ENCODE data around the gene GSN.

The GSN gene

GRCh38 chr9:121336665-121337064 lies 68.7 kb downstream of the GSN start:
- Histone ChIP-seq H3K4me3 (ENCODE audit: low read depth in 1 of 2, low read length in 2 of 2) (no peak overlapping the region), H3K27me3 (ENCODE audit: control insufficient read depth in 1 of 2, insufficient read depth in 2 of 2, low read length in 2 of 2) (no peaks in the 10 kb centered on the region), H3K36me3 (ENCODE audit: insufficient read depth, low read length) (peaks cover 83% of the 10 kb centered on the region), H3K4me1 (ENCODE audit: insufficient read depth, low read length) (peaks cover 7% of the 10 kb centered on the region), H3K27ac (ENCODE audit: low read depth, low read length) (no peak overlapping the region), H3K9me3 (ENCODE audit: low read length) (no peaks in the 10 kb centered on the region), H3K9ac (ENCODE audit: low read length) (no peak overlapping the region)

DNA sequence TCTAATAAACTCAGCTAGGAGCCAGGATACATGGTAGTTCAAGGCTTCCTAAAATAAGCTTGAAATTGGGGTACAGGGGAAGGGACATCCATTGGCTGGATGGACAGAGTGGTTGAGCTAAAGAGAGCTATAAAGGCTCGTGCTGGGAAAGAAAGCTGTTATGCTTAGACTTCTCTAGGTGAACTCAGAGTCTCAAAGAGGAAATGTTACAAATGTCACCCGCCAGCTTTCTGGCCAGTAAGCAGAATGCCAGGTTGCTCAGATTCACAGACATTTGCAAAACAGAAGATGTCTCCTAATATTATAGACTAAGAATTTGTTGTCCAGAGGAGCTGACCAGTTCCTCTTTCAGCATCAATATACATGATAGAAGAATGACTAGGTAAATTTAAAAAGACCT lies 71.5 kb downstream of the GSN start:
- Histone ChIP-seq H3K9me3 (ENCODE audit: low read length) (no peaks in the 10 kb centered on the region), H3K4me3 (ENCODE audit: low read depth in 1 of 2, low read length in 2 of 2) (no peak overlapping the region), H3K9ac (ENCODE audit: low read length) (no peak overlapping the region), H3K27me3 (ENCODE audit: control insufficient read depth in 1 of 2, insufficient read depth in 2 of 2, low read length in 2 of 2) (no peaks in the 10 kb centered on the region), H3K4me1 (ENCODE audit: insufficient read depth, low read length) (peaks cover 19% of the 10 kb centered on the region), H3K27ac (ENCODE audit: low read depth, low read length) (no peak overlapping the region), H3K36me3 (ENCODE audit: insufficient read depth, low read length) (peaks cover 72% of the 10 kb centered on the region)

DNA sequence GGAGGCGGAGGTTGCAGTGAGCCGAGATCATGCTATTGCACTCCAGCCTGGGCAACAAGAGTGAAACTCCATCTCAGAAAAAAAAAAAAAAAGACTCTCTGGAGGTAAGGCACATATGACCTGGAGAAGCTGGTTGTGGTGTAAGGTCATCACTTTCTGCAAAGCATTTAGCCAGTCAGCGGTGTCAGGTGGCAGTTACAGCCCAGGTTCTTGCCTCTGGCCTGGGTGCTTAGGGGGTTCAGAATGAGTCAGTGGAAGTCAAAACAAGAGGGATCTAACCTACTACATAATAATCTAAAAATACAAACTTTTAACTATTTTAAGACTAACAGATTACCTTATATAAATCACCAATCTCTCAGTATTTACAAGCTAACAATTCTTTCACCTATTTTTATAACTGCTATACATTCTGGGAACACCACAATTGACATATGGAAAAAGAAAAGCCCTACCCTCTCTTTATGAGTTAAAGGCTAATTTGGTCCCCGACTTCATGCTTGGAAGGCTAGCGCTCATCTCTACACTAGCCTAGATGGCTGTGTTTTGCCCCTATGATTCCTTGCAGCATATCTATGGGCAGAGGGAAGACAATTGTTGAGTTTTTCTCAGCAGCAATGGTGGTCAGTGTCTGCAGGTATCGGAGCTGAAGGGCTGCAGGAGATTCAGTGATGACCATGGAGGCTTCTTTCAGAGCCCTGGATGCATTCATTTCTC lies 72.9 kb downstream of the GSN start:
- Histone ChIP-seq H3K4me1 (ENCODE audit: insufficient read depth, low read length) (peaks cover 29% of the 10 kb centered on the region), H3K4me3 (ENCODE audit: low read depth in 1 of 2, low read length in 2 of 2) (no peak overlapping the region), H3K9ac (ENCODE audit: low read length) (no peak overlapping the region), H3K27ac (ENCODE audit: low read depth, low read length) (peak overlapping the region; percentile 26), H3K27me3 (ENCODE audit: control insufficient read depth in 1 of 2, insufficient read depth in 2 of 2, low read length in 2 of 2) (no peaks in the 10 kb centered on the region), H3K36me3 (ENCODE audit: insufficient read depth, low read length) (peaks cover 60% of the 10 kb centered on the region), H3K9me3 (ENCODE audit: low read length) (no peaks in the 10 kb centered on the region)

DNA sequence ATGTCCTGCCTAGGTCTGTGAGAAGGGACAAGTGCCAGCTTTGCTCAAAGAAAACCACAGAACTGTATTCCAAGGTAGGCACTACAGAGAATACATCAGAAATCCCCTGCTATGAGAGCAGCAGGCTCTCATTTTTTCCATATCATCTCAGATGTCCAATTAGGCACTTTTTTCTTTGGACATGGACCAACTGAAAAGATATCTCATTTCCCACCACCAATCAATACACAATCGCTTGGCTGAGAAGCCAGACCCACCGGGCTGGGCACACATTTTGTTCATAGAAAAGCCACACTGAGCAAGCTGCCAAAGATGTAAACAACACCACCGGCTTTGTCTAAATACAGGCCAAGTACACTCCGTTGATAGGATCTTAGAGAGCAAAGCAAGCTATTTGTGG lies 76.2 kb downstream of the GSN start:
- H3K9ac ChIP-seq (ENCODE audit: low read length), result no peak overlapping the region
- no peaks in the 10 kb centered on the region for H3K9me3 ChIP-seq (ENCODE audit: low read length)
- peak overlapping the region; percentile 28 for H3K27ac ChIP-seq (ENCODE audit: low read depth, low read length)
- no peak overlapping the region for H3K4me3 ChIP-seq (ENCODE audit: low read depth in 1 of 2, low read length in 2 of 2)
- H3K36me3 ChIP-seq (ENCODE audit: insufficient read depth, low read length), result peaks cover 64% of the 10 kb centered on the region
- H3K27me3 ChIP-seq (ENCODE audit: control insufficient read depth in 1 of 2, insufficient read depth in 2 of 2, low read length in 2 of 2), result no peaks in the 10 kb centered on the region
- peaks cover 54% of the 10 kb centered on the region for H3K4me1 ChIP-seq (ENCODE audit: insufficient read depth, low read length)

DNA sequence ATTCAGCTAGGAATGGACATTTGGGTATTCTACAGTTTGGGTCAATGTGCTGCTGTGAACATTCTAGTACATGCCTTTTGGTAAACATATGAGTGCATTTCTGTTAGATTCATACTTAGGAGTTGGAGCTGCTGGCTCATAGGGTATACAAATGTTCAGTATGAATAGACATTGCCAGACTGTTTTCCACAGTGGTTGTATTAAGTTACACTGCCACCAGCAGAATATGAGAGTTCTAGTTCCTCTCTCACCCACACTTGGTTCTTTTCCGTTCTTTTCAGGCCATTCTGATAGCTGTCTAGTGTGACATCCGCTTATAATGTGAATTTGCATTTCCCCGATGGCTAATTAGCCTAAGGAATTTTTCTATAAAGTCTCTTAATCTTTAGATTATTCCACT lies 77.1 kb downstream of the GSN start:
- peaks cover 61% of the 10 kb centered on the region for H3K36me3 ChIP-seq (ENCODE audit: insufficient read depth, low read length)
- peak overlapping the region; percentile 60 for H3K27ac ChIP-seq (ENCODE audit: low read depth, low read length)
- H3K4me3 ChIP-seq (ENCODE audit: low read depth in 1 of 2, low read length in 2 of 2), result no peak overlapping the region

GRCh38 chr9:121348221-121348620 lies 80.3 kb downstream of the GSN start:
- peak overlapping the region; percentile 46 for H3K27ac ChIP-seq (ENCODE audit: low read depth, low read length)

More for the DNA sequence above, 77.1 kb downstream of the GSN start:
- Histone ChIP-seq H3K4me1 (ENCODE audit: insufficient read depth, low read length) (peaks cover 61% of the 10 kb centered on the region), H3K27me3 (ENCODE audit: control insufficient read depth in 1 of 2, insufficient read depth in 2 of 2, low read length in 2 of 2) (no peaks in the 10 kb centered on the region), H3K9ac (ENCODE audit: low read length) (no peak overlapping the region), H3K9me3 (ENCODE audit: low read length) (no peaks in the 10 kb centered on the region)

GRCh38 chr9:121349009-121349408 lies 81.0 kb downstream of the GSN start:
- peaks cover 52% of the 10 kb centered on the region for H3K36me3 ChIP-seq (ENCODE audit: insufficient read depth, low read length)
- H3K4me3 ChIP-seq (ENCODE audit: low read depth in 1 of 2, low read length in 2 of 2), result no peak overlapping the region
- no peaks in the 10 kb centered on the region for H3K9me3 ChIP-seq (ENCODE audit: low read length)
- H3K27ac ChIP-seq (ENCODE audit: low read depth, low read length), result peak overlapping the region; percentile 31
- H3K27me3 ChIP-seq (ENCODE audit: control insufficient read depth in 1 of 2, insufficient read depth in 2 of 2, low read length in 2 of 2), result no peaks in the 10 kb centered on the region
- H3K4me1 ChIP-seq (ENCODE audit: insufficient read depth, low read length), result peaks cover 87% of the 10 kb centered on the region
- H3K9ac ChIP-seq (ENCODE audit: low read length), result no peak overlapping the region

More at GRCh38 chr9:121348221-121348620, 80.3 kb downstream of the GSN start:
- H3K4me3 ChIP-seq (ENCODE audit: low read depth in 1 of 2, low read length in 2 of 2), result no peak overlapping the region
- peaks cover 84% of the 10 kb centered on the region for H3K4me1 ChIP-seq (ENCODE audit: insufficient read depth, low read length)
- peaks cover 45% of the 10 kb centered on the region for H3K36me3 ChIP-seq (ENCODE audit: insufficient read depth, low read length)
- H3K9ac ChIP-seq (ENCODE audit: low read length), result no peak overlapping the region
- no peaks in the 10 kb centered on the region for H3K27me3 ChIP-seq (ENCODE audit: control insufficient read depth in 1 of 2, insufficient read depth in 2 of 2, low read length in 2 of 2)
- H3K9me3 ChIP-seq (ENCODE audit: low read length), result no peaks in the 10 kb centered on the region

- Histone ChIP-seq H3K4me1 (ENCODE audit: insufficient read depth, low read length) (peaks cover 80% of the 10 kb centered on the region), H3K27ac (ENCODE audit: low read depth, low read length) (peak overlapping the region; percentile 91), H3K9ac (ENCODE audit: low read length) (no peak overlapping the region)
Measured at GRCh38 chr9:121350036-121350435, 82.1 kb downstream of the GSN start.

GRCh38 chr9:121350993-121351561 lies 83.1 kb downstream of the GSN start:
- peak overlapping the region; percentile 91 for H3K27ac ChIP-seq (ENCODE audit: low read depth, low read length)
- no peaks in the 10 kb centered on the region for H3K9me3 ChIP-seq (ENCODE audit: low read length)
- H3K4me1 ChIP-seq (ENCODE audit: insufficient read depth, low read length), result peaks cover 81% of the 10 kb centered on the region
- H3K9ac ChIP-seq (ENCODE audit: low read length), result peak overlapping the region; percentile 4
- peak overlapping the region in 1 of 2 donors; percentile 0 for H3K4me3 ChIP-seq (ENCODE audit: low read depth in 1 of 2, low read length in 2 of 2)
- H3K36me3 ChIP-seq (ENCODE audit: insufficient read depth, low read length), result peaks cover 61% of the 10 kb centered on the region
- H3K27me3 ChIP-seq (ENCODE audit: control insufficient read depth in 1 of 2, insufficient read depth in 2 of 2, low read length in 2 of 2), result no peaks in the 10 kb centered on the region

More at GRCh38 chr9:121350036-121350435, 82.1 kb downstream of the GSN start:
- no peak overlapping the region for H3K4me3 ChIP-seq (ENCODE audit: low read depth in 1 of 2, low read length in 2 of 2)
- H3K9me3 ChIP-seq (ENCODE audit: low read length), result no peaks in the 10 kb centered on the region
- H3K36me3 ChIP-seq (ENCODE audit: insufficient read depth, low read length), result peaks cover 55% of the 10 kb centered on the region
- H3K27me3 ChIP-seq (ENCODE audit: control insufficient read depth in 1 of 2, insufficient read depth in 2 of 2, low read length in 2 of 2), result no peaks in the 10 kb centered on the region

GRCh38 chr9:121353241-121354061 lies 85.5 kb downstream of the GSN start:
- H3K4me3 ChIP-seq (ENCODE audit: low read depth in 1 of 2, low read length in 2 of 2), result no peak overlapping the region
- peaks cover 69% of the 10 kb centered on the region for H3K4me1 ChIP-seq (ENCODE audit: insufficient read depth, low read length)

GRCh38 chr9:121354141-121354540 lies 86.2 kb downstream of the GSN start:
- Histone ChIP-seq H3K9me3 (ENCODE audit: low read length) (no peaks in the 10 kb centered on the region), H3K9ac (ENCODE audit: low read length) (no peak overlapping the region), H3K36me3 (ENCODE audit: insufficient read depth, low read length) (peaks cover 33% of the 10 kb centered on the region), H3K4me1 (ENCODE audit: insufficient read depth, low read length) (peaks cover 69% of the 10 kb centered on the region), H3K27me3 (ENCODE audit: control insufficient read depth in 1 of 2, insufficient read depth in 2 of 2, low read length in 2 of 2) (no peaks in the 10 kb centered on the region), H3K4me3 (ENCODE audit: low read depth in 1 of 2, low read length in 2 of 2) (no peak overlapping the region), H3K27ac (ENCODE audit: low read depth, low read length) (peak overlapping the region; percentile 91)

More at GRCh38 chr9:121353241-121354061, 85.5 kb downstream of the GSN start:
- H3K9me3 ChIP-seq (ENCODE audit: low read length), result no peaks in the 10 kb centered on the region
- H3K9ac ChIP-seq (ENCODE audit: low read length), result no peak overlapping the region
- peaks cover 40% of the 10 kb centered on the region for H3K36me3 ChIP-seq (ENCODE audit: insufficient read depth, low read length)
- H3K27me3 ChIP-seq (ENCODE audit: control insufficient read depth in 1 of 2, insufficient read depth in 2 of 2, low read length in 2 of 2), result no peaks in the 10 kb centered on the region
- peak overlapping the region; percentile 91 for H3K27ac ChIP-seq (ENCODE audit: low read depth, low read length)

Data from muscle layer of colon (tissue), 2 donors.